Tibial artery (tissue), 4 donors: Measurements from ENCODE around the gene IL4R.
A peak's percentile ranks its signal among the peaks of the same experiment; 100 is the strongest.

ENCODE experiments used
- DNase-seq, 2 donors: peaks; one replicate each; pipeline ENCODE4 v3.0.0-alpha.2; 2019
- H3K27ac ChIP-seq, 2 donors: fragments of 200-600 bp; sonication (generic) in 1 of 2; 1 replicate in 1 of 2; 2 replicates in 1 of 2; pipeline ENCODE4 v1.5.1; 2018 to 2019; ENCODE audit warnings: mild to moderate bottlenecking in 1 of 2
- H3K27me3 ChIP-seq, 2 donors: fragments of 200-600 bp; sonication (generic) in 1 of 2; one replicate each; pipeline versions ENCODE4 v1.5.1 to v1.6.0; 2016 to 2019
- H3K36me3 ChIP-seq, 3 donors: fragments of 200-600 bp; sonication (generic) in 2 of 3; one replicate each; pipeline ENCODE4 v1.5.1; 2016 to 2019; ENCODE audit warnings: mild to moderate bottlenecking in 2 of 3
- H3K4me1 ChIP-seq, 4 donors: fragments of 200-600 bp; sonication (generic) in 2 of 4; 1 replicate in 3 of 4; 2 replicates in 1 of 4; pipeline ENCODE4 v1.5.1; 2016 to 2019
- H3K4me3 ChIP-seq, 2 donors: fragments of 200-600 bp; sonication (generic) in 1 of 2; 1 replicate in 1 of 2; 2 replicates in 1 of 2; pipeline ENCODE4 v1.5.1; 2018 to 2019; ENCODE audit warnings: mild to moderate bottlenecking in 2 of 2
- H3K9me3 ChIP-seq, 3 donors: fragments of 200-600 bp; sonication (generic) in 1 of 3; one replicate each; pipeline ENCODE4 v1.5.1; 2016 to 2019
- intact Hi-C: fragments of 100-400 bp; cut with DNase I; formaldehyde crosslinking; loops from one replicate; pipeline ENCODE4 v1.15.0; 2023; ENCODE audit warnings: low total_unique reads
- TF ChIP-seq, protein P1 (sequence below), 2 experiments: fragments of 200-600 bp in 1 of 2; fragments of 450-650 bp in 1 of 2; IDR thresholded peaks; one replicate each; pipeline ENCODE4 v1.5.1; 2017 to 2019; ENCODE audit warnings: antibody characterized with exemption in 2 of 2, mild to moderate bottlenecking in 1 of 2, moderate library complexity in 1 of 2

The IL4R gene

DNA sequence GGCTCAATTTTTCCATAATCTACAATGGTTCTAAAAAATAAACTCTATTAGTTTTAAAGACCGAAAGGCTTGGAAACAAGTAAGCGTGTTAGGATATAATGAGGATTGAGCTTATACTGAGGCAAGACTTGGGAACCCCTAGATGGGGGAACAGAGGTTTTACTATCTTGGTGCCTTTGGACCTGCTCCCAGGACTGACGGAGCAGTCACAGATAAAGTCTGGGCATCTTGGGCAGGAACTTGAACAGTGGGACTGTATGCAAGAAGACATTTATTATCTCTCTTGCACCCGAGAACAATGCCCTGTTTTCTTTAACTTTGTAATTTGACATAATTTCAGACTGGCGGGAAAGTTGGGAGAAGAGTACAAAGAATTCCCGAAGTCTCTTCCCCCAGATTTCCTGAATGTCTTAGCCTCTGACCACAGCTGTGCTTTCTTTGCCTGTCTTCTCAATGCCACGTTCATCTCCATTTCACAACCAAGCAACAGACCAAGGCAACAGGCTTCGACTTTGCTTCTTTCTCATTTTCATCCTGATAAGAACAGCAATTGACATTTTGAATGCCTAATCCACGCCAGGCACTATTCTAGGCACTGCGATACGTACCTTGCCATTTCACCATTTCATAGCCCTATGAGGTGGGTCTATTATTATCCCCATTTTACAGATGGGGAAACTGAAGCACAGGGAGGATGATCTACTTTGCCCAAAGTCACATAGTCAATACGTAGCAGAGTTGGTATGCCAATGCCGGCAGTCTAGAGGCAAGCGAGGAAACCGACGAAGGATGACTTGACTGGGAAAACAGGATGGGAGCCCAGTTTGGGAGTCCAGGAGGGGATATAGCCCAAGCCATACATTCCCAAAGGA, 3.0 kb upstream of the IL4R start:
- TF ChIP-seq, protein P1, sequence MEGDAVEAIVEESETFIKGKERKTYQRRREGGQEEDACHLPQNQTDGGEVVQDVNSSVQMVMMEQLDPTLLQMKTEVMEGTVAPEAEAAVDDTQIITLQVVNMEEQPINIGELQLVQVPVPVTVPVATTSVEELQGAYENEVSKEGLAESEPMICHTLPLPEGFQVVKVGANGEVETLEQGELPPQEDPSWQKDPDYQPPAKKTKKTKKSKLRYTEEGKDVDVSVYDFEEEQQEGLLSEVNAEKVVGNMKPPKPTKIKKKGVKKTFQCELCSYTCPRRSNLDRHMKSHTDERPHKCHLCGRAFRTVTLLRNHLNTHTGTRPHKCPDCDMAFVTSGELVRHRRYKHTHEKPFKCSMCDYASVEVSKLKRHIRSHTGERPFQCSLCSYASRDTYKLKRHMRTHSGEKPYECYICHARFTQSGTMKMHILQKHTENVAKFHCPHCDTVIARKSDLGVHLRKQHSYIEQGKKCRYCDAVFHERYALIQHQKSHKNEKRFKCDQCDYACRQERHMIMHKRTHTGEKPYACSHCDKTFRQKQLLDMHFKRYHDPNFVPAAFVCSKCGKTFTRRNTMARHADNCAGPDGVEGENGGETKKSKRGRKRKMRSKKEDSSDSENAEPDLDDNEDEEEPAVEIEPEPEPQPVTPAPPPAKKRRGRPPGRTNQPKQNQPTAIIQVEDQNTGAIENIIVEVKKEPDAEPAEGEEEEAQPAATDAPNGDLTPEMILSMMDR (IDR thresholded peaks at IDR 0.05), result no peak
- Histone ChIP-seq H3K27me3 (no peaks in the 10 kb centered on the region), H3K4me1 (peaks cover 0 to 19% (median 13%) of the 10 kb centered on the region in 4 donors), H3K36me3 (no peaks in the 10 kb centered on the region), H3K27ac (no peak overlapping the region), H3K9me3 (no peaks in the 10 kb centered on the region), H3K4me3 (no peak overlapping the region)
- DNase-seq, result peak; percentile 5 to 44
- intact Hi-C loops, result loop anchor here (5.0 kb wide), 1 partner anchor 1551 kb away; the partner anchor contains the start of gene SH2B1

DNA sequence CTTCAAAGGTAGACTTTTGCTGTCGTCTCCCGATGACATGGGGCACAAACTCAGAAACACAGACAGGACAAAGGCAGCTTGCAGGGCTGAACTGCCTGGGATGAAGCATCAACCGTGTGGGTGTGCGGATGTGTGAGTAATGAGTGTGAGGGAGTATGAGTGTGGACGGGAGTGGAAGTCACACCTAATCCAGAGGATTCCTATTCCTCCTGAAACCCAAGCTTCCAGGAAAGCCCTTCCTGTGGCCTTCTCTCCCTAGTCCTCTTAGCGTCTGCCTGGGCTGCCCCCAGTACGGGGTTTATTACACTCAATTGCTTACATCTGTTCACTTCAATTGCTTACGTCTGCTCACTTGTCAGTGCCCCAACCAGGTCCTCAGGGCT, 2.3 kb upstream of the IL4R start:
- no peaks in the 10 kb centered on the region for H3K9me3 ChIP-seq
- no peaks in the 10 kb centered on the region for H3K27me3 ChIP-seq
- H3K4me3 ChIP-seq, result no peak overlapping the region
- H3K36me3 ChIP-seq, result no peaks in the 10 kb centered on the region
- intact Hi-C loops, result loop anchor here (5.0 kb wide), 1 partner anchor 1551 kb away; the partner anchor contains the start of gene SH2B1
- peak; percentile 10 to 49 for DNase-seq
- peaks cover 0 to 26% (median 19%) of the 10 kb centered on the region in 4 donors for H3K4me1 ChIP-seq
- H3K27ac ChIP-seq, result no peak overlapping the region
- TF ChIP-seq, protein P1 (IDR thresholded peaks at IDR 0.05), result no peak

- Histone ChIP-seq H3K27me3 (no peaks in the 10 kb centered on the region), H3K9me3 (no peaks in the 10 kb centered on the region), H3K4me3 (no peak overlapping the region), H3K27ac (no peak overlapping the region), H3K36me3 (no peaks in the 10 kb centered on the region), H3K4me1 (peaks cover 0 to 30% (median 24%) of the 10 kb centered on the region in 4 donors)
- TF ChIP-seq, protein P1 (IDR thresholded peaks at IDR 0.05), result no peak
- DNase-seq, result peak; percentile 15 to 51
- intact Hi-C loops, result loop anchor here (5.0 kb wide), 1 partner anchor 1550 kb away; the partner anchor contains the start of gene SH2B1
Measured at GRCh38 chr16:27311897-27312303, 1.9 kb upstream of the IL4R start.

GRCh38 chr16:27312580-27313421, 973 bp upstream of the IL4R start:
- TF ChIP-seq, protein P1 (IDR thresholded peaks at IDR 0.05), result no peak
- Histone ChIP-seq H3K4me1 (peaks cover 0 to 39% (median 28%) of the 10 kb centered on the region in 4 donors), H3K36me3 (no peaks in the 10 kb centered on the region), H3K9me3 (no peaks in the 10 kb centered on the region), H3K27me3 (no peaks in the 10 kb centered on the region), H3K4me3 (peak overlapping the region; percentile 92 to 96), H3K27ac (peak overlapping the region; percentile 97 to 99)
- intact Hi-C loops, result loop anchor here (5.0 kb wide), 1 partner anchor 1550 kb away; the partner anchor contains the start of gene SH2B1
- peak; percentile 16 to 58 for DNase-seq

DNA sequence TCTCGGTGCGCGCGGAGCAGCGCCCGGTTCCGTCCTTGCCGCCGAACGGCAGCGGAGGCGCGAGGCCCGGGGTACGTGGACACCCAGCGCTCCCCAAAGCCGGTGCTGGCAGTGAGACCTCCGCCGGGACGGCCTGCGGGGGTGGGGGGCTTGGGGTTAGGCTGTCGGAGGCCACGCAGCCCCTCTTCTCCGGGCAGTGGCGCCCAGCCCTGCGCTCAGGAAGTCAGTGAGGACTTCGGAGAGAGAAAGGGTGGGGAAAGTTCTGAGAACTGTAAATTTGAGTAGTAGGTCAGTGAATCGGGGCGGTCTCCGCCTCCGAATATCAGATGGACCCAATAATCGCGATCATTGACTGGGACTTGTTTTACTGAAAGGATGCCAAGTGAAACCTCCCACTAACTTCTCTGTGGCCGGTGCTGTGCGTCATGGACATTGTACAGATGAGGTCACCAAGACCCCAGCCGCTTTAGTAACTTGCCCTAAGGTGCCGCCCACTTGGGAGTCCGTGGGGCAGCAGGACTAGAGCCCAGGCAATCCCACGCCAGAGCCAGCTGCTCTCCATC, 468 bp downstream of the IL4R start:
- Histone ChIP-seq H3K36me3 (no peaks in the 10 kb centered on the region), H3K4me3 (peak overlapping the region; percentile 92 to 96), H3K27me3 (no peaks in the 10 kb centered on the region), H3K27ac (peak overlapping the region; percentile 97 to 99), H3K9me3 (no peaks in the 10 kb centered on the region), H3K4me1 (peaks cover 0 to 53% (median 42%) of the 10 kb centered on the region in 4 donors)
- intact Hi-C loops, result loop anchor here (5.0 kb wide), 1 partner anchor 1548 kb away; the partner anchor contains the start of gene SH2B1
- peak; percentile 69 to 83 for DNase-seq
- TF ChIP-seq, protein P1 (IDR thresholded peaks at IDR 0.05), result no peak
